ENCODE data around the gene FLYWCH2. TPM values are rescaled to one million over a fixed set of nuclear protein-coding genes. Genes with fewer than 3 reads are reported as not detected.

FLYWCH2 gene
- total and polyA plus RNA-seq, 2 of the 13 experiments (the other 11 are each of a cell fraction or from before 2014, with no cell fraction given) = 16.9 to 19.8 TPM

GRCh38 chr16:2905241-2905987 lies 22.4 kb downstream of the FLYWCH2 start (continued):
- TF ChIP-seq CSRNP1 (CRISPR knock-in tag; IDR thresholded peaks at IDR 0.05) (peak; percentile 75; the same call in 1 of the 2 replicates), SKI (IDR thresholded peaks at IDR 0.05; ENCODE audit: partially characterized antibody) (no peak), PHF8 (CRISPR knock-in tag; IDR thresholded peaks at IDR 0.05) (peak; percentile 78), ZBTB8A (CRISPR knock-in tag; IDR thresholded peaks at IDR 0.05; ENCODE audit: borderline replicate concordance, low read depth) (no peak), POGK (CRISPR knock-in tag; conservative IDR thresholded peaks at IDR 0.05) (0 out of 2 replicates have a peak, but pooled peaks have one; percentile 40), ZNF660 (CRISPR knock-in tag; IDR thresholded peaks at IDR 0.05; ENCODE audit: borderline replicate concordance, low read depth) (no peak), MLXIP (CRISPR knock-in tag; IDR thresholded peaks at IDR 0.05; ENCODE audit: borderline replicate concordance) (peak; percentile 62; the same call in 1 of the 2 replicates), HIC2 (CRISPR knock-in tag; IDR thresholded peaks at IDR 0.05; ENCODE audit: low read depth) (0 out of 2 replicates have a peak, but pooled peaks have one; percentile 25), HBP1 (CRISPR knock-in tag; IDR thresholded peaks at IDR 0.05; ENCODE audit: low read depth) (peak; percentile 80), ZNF800 (CRISPR knock-in tag; IDR thresholded peaks at IDR 0.05) (peak; percentile 73)

Data from HepG2 (cell line).